HG02642 (cell line): Measurements from ENCODE around the gene DDR2.

Experiments
- ATAC-seq: cut with Tn5 transposase; IDR thresholded peaks from one replicate; pipeline ENCODE4 v1.9.1; 2021; ENCODE audit warnings: mild to moderate bottlenecking; ENCODE audit not compliant: unreplicated experiment, poor library complexity

The DDR2 gene

DNA sequence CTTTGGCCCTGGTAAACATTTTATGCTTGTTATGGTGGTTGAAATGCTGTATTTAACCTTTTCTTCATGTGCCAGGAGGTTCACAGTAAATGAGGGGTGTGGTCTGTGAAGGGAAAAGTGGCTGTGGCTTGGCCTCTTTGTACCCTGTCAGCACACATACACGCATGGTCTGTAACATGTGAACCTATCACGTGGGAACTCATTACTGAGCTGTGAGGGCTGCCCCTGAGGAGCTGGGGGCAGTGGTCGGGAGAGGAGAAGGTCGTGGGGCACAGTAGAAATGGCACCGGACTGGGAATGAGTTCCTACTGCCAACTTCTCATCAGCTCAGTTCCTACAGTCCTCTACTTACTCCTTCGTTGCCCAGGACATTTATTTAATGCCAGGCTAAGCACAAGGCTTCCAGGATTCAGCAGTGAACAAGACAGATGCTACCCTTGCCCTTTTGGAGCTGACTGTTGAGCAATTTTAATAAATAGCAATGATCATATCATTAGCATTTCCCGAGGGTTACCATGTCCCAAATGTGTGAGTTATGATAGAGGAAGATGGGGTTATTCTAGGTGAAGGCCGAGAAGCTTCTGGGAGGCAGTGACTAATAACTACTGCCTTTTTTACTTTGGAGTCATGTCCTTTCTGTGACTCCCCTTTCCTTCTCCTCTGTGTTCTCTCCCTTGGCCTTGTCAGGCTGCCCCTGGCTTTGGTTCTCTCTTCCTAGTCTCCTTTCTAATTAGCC is 38.8 kb downstream of the DDR2 start:
- ATAC-seq: no peak

DNA sequence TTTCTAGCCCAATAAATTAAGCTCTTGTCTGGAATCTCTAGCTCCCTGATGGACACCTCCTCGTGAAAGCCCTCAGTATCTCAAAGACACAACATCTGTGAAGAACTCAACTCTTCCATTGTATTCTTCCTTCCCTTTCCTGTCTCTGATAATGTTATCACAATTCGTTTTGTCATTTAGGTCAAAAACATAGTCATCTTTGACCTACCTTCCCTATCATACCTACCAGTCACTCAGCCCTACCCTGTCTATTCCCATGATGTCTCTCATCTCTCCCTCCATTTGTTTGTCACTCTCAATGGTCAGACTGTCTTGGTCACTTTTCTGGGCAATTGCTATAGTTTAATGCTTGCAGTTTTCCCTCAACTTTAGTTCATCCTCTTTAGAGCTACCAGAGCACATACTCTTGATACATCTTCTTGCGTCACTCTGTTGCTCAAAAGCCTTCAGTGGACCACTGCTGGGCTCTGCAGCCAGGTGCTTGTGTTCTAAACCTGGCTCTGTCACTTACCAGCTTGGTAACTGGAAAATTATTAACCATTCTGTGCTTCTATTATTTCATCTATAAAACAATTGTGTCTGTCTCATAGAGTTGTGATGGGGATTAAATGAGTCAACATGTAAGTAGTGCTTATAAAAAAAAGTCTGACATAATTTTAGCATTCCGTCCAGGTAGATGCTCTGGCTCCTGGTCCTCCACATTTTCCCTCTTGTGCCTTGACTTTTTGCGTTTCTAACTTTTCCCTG is 39.6 kb downstream of the DDR2 start:
- ATAC-seq: no peak

DNA sequence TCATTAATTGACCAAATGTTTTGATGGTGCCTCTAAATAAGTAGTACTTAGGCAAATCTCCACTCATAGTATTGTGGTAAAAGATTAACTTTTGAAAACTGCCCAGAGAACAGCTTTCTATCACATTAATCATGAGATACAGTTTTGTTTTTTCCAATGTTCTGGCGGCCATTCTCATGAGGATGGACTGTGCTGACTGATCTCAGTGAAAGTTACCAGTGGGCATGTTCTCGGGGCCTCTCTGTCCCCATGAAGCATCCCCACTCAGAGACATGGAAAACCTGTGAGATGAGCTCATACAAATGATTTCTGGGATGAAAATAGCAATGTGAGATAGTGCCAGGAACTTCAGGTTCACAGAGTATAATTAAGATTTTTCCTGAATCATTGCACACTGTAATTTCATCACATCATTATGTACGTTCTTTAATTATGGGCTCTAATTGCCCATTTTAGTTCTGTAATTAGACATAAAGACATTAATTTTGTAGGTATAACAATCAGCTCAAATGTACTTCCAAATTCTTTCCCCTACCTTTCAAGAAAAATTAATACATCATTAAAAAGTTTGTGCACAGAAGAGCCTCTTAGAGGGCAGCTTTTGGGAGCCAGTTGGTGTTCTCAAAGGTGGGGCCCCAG is 40.5 kb downstream of the DDR2 start:
- ATAC-seq: no peak

DNA sequence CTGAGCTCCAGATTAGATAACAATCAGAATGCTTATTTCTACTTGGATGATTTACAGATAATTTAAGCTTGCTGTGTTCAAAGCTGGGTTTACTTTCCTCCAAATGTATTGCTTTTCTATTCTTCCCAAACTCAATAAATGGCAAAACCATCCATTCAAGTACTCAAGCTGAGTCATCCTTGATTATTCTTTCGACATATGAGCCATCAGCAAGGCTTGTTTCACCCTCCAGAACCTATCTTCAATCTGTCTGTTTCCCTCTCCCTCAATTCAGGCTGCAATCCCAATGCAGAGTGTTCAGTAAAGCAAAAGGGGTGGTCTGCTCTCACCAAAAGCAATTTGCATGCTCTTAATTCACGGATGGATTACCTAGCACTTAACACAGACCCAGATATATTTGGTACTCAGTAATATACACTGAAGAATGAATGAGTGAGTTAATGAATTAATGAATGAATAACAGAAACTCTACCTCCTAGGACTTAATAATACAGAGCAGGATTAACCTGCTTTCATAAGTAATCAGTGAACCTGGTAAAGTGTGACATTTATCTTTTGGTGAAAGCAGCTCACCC is 41.9 kb downstream of the DDR2 start:
- no peak for ATAC-seq

DNA sequence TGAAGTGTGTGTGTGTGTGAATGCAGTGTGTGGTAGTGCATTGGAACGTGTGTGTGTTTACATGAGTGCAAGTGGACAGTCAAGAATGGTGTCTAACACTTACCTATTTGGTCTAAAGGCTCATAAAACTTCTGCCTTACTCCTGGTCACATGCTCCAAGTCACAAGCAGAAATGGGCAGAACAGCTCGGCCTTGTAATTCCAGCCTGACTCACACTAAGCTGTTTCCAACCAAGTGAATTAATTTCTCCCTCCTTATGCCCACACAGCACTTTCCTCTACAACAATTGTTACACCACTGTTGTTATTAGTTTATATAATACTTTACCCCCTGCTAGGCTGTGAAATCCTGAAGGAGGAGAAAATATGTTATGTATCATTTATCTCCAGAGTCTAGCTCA is 43.8 kb downstream of the DDR2 start:
- no peak for ATAC-seq

DNA sequence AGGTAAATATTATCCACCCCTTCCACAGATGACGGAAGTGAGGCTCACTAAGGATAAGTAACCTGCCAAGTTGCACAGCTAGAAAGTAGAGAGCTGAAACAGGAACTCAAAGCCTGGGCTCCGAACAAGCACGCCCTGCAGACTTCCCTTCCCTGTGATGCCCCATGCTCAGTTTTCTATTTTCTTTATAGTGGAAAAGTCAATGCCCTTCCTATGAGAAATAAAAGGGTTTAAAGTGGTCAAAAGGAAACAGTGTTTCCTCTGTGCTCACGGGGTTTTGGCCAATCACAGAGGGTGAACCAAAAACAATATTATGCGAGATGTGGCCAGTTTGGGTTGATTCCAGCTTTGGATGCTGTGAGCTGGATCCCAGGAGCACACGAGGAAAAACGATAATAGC is 44.5 kb downstream of the DDR2 start:
- no peak for ATAC-seq

DNA sequence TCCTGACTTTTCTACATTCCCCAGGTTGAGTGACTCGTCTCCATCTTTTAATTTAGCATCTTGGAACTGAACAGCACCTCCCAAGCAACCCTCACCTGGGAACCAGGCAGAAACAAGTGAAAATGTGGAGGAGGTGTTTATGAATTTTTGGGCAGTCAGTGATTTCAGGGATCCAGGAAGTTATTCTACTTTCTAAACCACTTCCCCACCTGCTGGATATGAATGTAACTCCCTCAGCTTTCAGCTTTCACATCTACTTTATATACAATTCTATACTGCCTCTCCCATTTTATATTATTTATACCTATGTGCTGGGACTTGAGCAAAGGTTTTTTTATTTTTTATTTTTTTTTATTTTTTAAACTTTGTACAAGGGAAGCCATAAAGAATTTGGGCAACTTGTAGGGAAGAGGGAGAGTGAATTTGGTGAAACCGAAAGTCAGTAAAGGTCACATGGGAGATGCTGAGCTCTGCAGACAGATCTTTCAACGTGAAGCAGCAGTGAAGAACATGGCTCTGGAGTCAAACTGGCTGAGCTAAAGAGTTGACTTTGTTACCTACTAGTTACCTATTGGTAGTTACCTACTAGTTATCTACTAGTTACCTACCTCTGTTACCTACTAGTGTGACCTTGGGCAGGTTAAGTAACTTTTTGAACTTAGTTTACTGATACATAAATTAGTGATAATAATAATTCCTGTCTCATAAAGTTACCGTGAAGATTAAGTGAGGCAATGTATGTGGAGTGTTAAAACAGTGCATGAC is 45.5 kb downstream of the DDR2 start:
- ATAC-seq: no peak

DNA sequence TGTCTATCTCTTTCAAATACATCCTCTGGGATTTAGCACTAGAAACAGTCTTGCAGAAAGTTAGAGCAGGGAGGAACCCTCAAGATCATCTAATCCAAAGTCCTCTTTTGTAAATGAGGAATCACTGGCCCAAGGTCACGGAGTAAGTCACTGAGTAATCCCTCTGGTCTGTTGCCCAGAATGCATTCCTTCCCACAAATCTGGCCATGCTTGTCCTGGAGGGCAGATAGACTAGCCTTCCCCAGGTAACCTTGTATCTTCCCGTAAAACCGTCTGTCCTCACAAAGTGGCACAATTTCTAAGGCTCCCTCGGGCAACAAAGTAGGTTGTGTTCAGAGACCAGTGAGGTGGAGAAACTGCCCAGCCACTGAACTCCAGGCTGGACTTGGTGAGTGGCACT is 46.2 kb downstream of the DDR2 start:
- no peak for ATAC-seq

DNA sequence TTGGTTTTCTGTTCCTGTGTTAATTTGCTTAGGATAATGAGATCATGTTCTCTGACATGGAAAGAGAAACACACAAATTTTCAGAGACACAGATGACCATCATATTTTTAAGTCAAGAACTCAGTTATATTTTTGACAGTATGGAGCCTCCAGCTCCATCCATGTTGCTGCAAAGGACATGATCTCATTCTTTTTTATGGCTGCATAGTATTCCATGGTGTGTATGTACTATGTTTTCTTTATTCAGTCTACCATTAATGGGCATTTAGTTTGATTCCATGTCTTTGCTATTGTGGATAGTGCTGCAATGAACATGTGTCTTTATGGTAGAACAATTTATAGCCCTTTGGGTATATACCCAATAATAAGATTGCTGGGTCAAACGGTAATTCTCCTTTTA is 47.0 kb downstream of the DDR2 start:
- ATAC-seq: no peak

DNA sequence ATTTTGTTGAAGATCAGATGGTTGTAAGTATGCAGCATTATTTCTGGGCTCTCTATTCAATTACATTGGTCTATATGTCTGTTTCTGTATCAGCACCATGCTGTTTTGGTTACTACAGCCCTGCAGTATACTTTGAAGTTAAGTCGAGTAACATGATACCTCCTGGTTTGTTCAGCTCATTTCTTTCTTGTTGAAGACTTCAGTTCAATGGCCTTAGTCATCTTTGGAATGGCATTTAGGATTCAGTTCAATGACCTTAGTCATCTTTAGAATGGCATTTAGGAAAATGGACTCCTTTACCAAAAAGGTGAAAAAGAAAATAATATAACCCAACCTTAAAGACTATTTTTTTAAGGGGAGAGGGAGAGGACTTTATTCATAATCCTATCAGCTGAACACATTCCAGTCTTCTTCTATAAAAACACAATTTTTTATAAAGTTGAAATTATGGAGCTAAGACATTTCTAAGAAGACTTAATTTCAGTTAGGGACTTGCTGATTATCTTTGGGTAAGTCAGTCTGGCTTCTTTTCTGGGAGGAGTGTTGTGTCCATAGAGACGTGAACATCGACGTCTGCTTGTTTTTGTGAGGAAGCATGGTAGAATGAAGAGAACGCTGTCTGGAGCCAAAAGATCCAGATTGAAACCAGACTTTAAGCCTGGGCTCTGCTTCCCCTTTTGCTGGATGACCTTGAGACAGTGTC is 48.3 kb downstream of the DDR2 start:
- ATAC-seq: no peak

DNA sequence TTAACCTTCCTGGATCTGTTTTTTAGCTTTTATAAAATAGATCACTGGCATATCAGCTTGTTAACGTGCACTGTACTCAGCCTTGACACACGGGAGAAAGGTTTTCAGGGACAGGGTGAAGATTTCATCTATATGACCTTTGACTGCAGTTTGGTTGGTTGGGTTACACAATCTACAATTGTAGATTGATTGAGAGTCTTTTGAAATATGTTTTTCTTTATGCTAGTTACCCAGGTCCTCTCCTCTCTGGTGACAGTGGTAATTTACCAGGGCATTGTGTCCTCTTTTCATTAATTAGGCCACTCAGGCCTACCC is 48.8 kb downstream of the DDR2 start:
- no peak for ATAC-seq

DNA sequence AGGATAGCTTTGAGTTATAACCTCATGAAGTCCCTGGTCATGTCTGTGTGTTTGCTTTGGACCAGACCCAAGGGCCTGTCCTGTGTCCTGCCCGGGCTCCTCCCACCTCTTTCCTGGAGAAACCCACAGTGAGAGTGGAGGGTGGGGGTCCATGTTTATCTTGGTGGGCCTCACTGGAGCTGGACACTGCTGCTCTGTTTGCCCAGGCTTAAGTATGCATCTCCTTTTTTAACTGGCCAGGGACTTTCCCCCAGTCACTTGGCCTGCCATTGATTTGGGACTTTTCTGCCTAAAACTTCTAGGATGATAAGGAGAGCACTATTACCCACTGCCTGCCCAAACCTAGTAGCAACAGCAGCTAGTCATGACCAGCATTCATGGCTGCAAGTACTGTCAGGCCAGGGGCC is 49.8 kb downstream of the DDR2 start:
- ATAC-seq: no peak

DNA sequence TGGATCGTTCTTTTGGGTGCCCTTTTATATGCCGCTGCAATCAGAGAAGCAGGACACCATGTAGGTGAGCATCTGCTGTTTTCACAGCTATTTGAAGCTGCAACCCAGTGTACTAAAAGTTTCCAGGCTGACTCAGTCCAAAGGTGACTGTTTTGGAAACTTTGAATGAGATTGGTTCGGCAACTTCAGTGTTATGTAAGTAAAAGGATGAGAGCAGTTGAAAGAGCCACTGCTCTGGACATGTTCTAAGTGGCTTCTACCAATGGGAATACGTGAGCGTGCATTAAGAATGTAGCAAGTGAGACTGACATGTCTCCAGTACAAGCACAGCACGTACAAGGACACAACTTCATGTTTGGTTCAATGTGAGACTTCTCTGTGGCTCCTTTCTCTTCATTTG is 55.6 kb downstream of the DDR2 start:
- ATAC-seq: no peak

DNA sequence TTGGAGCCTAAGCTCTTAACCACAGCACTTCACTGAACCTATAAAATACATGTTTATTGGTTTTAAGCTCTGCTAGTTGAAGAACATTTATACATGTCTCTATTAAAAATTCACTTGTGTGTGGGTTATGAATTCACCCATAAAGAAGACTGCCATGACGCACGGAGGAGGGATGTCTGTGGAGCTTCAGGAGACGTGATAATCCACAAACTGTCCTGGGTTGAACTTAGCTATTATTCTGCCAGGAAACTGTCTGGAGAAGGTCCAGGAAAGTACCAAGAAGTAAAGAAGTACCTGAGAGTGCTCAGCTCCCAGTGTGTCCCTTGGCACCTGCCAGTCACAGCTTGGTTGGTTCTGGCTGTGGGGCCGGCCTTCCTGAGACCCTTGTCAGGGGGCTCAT is 56.3 kb downstream of the DDR2 start:
- ATAC-seq: no peak

DNA sequence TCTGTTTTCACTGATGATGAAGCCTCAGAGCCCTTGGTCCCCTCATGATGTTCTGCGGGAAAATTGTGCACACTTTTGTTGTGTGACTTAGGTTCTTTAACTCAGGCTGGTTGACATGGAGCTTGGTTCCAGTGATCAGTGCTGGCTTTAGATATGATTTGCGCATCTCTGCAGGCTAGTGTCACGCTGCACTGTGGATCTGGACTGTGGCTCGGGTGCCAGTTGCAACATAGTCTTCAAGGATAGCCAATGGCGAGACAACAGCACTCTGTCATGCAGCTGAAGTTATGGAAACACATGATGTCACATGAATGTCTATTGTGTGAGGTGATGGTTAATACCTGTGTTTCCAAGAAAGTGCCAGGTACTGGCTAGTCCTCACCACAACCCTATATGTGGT is 56.7 kb downstream of the DDR2 start:
- no peak for ATAC-seq

DNA sequence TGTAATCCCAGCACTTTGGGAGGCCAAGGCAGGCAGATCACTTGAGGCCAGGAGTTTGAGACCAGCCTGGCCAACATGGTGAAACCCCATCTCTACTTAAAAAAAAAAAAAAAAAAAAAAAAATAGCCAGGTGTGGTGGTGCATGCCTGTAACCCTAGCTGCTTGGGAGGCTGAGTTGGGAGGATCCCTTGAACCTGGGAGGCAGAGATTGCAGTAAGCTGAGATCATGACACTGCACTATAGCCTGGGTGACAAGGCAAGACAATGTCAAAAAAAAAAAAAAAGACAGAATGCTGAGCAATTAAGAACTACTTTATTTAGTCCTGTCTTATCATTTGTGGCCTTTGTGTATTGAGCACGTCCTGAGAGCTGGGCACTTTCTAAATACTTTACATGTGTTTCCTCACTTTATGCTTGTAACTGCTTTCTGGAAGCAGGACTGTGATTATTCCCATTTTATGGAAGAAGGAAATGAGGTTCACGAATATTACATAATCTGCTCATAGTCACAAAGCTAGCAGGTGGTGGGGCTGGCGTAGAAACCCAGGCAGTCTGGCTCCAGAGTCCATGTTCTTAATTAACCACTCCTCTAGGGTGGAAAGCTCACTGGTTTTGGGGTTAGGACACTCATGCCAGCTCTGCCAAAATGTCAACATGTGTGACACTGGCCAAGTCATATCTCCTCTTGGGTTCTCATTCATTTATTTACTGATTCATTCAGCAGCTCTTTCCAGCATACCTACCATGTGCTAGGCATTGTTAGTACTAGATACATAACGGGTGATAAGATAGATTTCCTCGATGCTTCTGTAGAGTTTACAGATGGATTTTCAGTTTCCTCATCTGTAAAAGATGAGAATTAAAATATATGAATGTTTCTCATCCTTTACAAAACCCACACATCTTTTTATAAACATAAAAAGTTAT is 57.7 kb downstream of the DDR2 start:
- no peak for ATAC-seq

DNA sequence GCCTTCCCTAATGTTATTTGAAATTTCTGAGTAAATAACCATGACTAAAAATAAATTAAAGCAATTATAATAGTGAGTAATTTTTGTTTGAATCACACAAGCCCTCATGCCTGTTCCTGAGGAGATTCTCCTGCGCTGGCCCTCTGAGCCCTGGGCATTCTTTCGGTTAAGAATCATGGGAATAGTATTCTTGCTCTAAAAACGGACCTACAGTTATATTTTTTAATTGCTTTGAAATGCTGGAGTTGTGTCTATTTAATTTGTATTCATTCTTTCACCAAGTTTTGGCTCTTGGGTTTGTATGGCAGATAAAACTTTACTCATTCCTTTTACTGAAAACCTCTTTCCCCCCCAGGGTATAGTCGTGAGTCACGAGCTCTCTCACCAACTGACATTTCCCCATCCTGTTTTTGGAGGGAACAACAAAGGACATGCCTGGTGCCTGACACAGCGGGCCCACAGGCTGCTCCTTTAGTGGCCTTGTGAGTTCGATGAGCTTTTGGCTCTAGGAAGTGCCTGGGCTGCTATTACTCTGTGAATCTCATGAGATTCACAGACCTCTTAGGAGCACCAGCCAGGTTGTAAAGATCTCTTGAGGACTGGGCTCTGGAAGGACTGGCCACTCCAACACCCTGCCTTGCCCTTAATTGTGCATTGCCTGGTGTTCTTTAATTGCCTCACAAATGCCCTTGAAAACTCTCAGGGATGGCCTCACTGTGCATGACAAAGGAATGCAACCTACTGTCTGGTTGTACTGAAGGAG is 58.6 kb downstream of the DDR2 start:
- no peak for ATAC-seq

DNA sequence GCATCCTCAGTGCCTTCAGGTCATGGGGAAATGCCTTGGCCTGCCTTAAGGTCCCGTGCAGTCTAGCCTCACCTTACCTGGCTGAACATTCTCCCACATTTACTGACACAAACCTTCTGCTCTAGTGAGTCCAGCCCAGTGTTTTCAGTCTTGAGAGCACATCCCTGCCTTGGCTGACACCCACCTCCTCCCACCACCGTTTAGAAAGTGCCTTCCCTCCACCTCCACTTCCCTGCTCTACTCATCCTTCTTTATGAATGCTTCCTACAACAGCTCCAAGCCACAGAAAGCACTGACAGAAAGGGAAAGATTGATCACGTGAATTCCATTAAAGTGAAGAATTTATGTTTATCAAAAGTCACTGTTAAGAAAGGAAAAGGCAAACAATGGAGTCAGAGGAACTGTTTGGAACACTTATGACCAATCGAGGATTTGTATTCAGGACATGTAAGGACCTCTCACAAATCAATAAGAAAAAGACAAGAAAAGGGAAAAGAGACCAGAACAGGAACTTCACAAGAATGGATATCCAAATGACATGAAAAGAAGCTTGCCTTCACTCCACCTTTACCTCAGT is 59.8 kb downstream of the DDR2 start:
- ATAC-seq: no peak
